KOPT-K1 (cell line): ENCODE measurements around the gene LRRC70.
"Not testable (repeated sequence)": the region's sequence is repeated elsewhere in the genome, so short reads cannot be mapped to it uniquely, and the experiment has no call there.

Source experiments
- H3K27ac ChIP-seq: fragments of 200-600 bp; sonication (generic); 2 replicates; pipeline ENCODE4 v1.5.1; 2016; ENCODE audit warnings: antibody characterized with exemption, mild to moderate bottlenecking, low read depth, low read length; ENCODE audit not compliant: poor library complexity, severe bottlenecking
- H3K36me3 ChIP-seq: fragments of 200-600 bp; sonication (generic); 2 replicates; pipeline ENCODE4 v1.5.1; 2017; ENCODE audit warnings: antibody characterized with exemption, mild to moderate bottlenecking, low read length, moderate library complexity; ENCODE audit not compliant: insufficient read depth
- H3K9me3 ChIP-seq: fragments of 200-600 bp; sonication (generic); 2 replicates; pipeline ENCODE4 v1.5.1; 2017; ENCODE audit warnings: antibody characterized with exemption, low read length, mild to moderate bottlenecking; ENCODE audit not compliant: insufficient read depth, poor library complexity, severe bottlenecking

Gene LRRC70

GRCh38 chr5:62608529-62609511, 30.2 kb downstream of the LRRC70 start:
- Histone ChIP-seq H3K27ac (no peak overlapping the region), H3K9me3 (no peaks in the 10 kb centered on the region), H3K36me3 (peaks cover 24% of the 10 kb centered on the region)

- Histone ChIP-seq H3K9me3 (no peaks in the 10 kb centered on the region), H3K36me3 (peaks cover 15% of the 10 kb centered on the region; the same call in 1 of the 2 replicates), H3K27ac (no peak overlapping the region)
Measured at GRCh38 chr5:62614355-62614754, 35.7 kb downstream of the LRRC70 start.

- peaks cover 10% of the 10 kb centered on the region; the same call in 1 of the 2 replicates for H3K36me3 ChIP-seq
- no peaks in the 10 kb centered on the region for H3K9me3 ChIP-seq
- H3K27ac ChIP-seq = no peak overlapping the region
Measured at GRCh38 chr5:62616615-62617277, 38.1 kb downstream of the LRRC70 start.

DNA sequence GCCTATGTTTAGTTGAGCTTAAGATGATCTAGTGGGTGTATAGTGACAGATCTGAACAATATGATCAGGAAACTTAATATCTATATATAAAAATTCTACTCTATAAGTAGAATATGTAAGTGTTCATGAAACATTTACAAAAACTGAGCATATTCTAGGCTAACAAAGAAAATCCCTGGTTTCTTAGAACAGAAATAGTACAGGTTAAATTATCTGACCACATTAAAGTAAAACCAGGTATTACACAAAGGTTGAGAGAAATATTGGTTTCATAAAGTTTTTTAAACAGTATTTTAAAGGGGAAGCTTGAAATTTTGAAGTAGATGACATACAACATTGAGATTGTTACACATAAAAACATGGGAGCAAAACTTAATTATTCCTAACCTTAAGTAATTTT, 39.3 kb downstream of the LRRC70 start:
- H3K27ac ChIP-seq = no peak overlapping the region
- peaks cover 10% of the 10 kb centered on the region; the same call in 1 of the 2 replicates for H3K36me3 ChIP-seq
- no peaks in the 10 kb centered on the region for H3K9me3 ChIP-seq

DNA sequence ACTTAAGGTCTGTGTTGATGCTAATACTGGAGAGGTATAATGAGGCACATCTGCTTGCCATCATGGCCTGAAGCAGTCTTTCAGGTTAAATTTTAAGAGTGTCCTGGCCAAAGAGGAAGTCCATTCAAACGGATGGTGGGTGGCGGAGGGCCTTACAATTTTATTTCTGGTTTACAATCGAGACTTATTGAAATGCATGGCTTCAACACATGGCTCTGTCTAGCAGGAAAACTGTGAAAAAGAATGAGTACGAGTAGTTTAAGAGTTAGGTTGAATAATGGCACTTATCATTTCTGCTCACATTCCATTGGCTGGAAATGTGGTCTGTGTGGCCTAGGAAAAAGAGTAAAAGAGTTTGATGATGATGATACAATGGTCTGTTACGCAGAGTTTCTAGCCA, 42.1 kb downstream of the LRRC70 start:
- Histone ChIP-seq H3K9me3 (no peaks in the 10 kb centered on the region), H3K27ac (no peak overlapping the region), H3K36me3 (no peaks in the 10 kb centered on the region; the same call in 1 of the 2 replicates)

DNA sequence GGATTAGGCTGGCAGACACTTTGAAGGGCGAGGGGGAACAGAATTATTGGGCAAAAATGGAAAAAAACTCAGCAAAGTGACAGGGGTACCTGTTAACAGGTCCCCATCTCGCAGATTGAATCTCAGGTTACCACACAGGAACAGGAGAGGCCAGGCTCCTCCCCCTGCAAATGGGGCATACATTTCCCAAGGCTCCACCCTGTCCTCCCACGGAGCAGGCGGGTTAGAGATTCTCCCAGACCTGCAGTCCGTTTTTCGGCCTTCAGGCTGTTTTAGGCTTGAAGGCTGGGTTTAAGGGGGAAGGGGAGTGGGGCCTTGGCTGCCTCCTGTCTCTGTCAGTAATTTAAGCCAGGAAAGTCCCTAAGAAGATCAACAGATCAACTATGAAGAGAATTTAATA, 42.7 kb downstream of the LRRC70 start:
- H3K36me3 ChIP-seq = no peaks in the 10 kb centered on the region; the same call in 1 of the 2 replicates
- no peak overlapping the region for H3K27ac ChIP-seq
- no peaks in the 10 kb centered on the region for H3K9me3 ChIP-seq

DNA sequence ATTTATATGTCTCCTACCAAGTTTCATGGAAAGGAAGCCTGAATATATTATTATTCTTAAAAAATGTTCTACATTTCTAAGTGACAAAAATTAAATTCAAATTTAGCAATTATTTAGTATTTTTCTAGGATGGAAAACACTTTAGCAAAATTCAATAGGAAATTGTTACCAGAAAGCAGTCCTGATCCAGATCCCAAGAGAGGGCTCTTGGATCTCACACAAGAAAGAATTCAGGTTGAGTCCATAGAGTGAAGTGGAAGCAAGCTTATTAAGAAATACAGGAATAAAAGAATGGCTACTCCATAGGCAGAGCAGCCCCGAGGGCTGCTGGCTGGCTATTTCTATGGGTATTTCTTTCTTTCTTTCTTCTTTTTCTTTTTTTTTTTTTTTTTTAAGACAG, 44.7 kb downstream of the LRRC70 start:
- H3K9me3 ChIP-seq = no peaks in the 10 kb centered on the region
- no peak overlapping the region for H3K27ac ChIP-seq
- H3K36me3 ChIP-seq = peaks cover 20% of the 10 kb centered on the region

GRCh38 chr5:62624436-62624835, 45.8 kb downstream of the LRRC70 start:
- not testable (repeated sequence) for H3K9me3 ChIP-seq

GRCh38 chr5:62626534-62626933, 47.9 kb downstream of the LRRC70 start:
- peaks cover 42% of the 10 kb centered on the region for H3K36me3 ChIP-seq
- no peak overlapping the region for H3K27ac ChIP-seq
- H3K9me3 ChIP-seq = no peaks in the 10 kb centered on the region

More at GRCh38 chr5:62624436-62624835, 45.8 kb downstream of the LRRC70 start:
- H3K36me3 ChIP-seq = peaks cover 31% of the 10 kb centered on the region
- not testable (repeated sequence) for H3K27ac ChIP-seq

DNA sequence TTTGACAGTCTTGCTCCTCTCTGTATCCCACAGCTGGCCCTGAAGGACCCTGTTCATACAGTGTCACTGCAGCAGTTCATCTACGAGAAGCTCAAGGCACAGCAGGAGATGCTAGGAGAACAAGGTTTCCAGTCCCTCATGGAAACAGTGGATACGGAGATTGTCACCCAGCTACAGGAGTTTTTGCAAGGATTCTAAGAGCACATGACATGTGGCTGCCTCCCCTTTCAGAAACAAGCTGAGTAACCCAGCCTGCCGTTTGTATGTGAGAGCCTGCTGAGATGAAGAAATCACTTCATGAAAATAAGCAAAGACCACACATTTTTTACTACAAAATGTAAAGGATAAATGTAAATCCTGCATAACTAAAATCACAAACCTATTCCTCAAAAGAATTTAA, 48.5 kb downstream of the LRRC70 start:
- Histone ChIP-seq H3K27ac (no peak overlapping the region), H3K9me3 (no peaks in the 10 kb centered on the region), H3K36me3 (peaks cover 42% of the 10 kb centered on the region)

DNA sequence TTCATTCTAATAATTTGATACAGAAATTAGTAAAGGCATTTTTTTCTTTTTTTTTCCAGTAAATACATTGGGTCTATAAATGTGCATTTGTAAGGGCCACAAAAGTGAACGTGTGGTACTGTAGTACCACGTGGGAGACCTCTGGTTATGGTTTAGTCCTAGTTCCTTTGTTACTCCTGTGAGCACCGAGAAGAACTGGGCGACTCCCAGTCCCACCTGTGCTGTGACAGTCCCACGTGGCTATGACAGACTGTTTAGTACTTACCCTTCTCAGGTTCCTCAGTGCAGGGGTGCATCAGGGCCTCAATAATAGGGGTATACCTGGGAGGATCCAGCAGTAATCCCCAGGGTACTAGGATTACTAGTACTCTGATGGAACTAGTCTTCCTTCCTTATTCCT, 49.3 kb downstream of the LRRC70 start:
- no peaks in the 10 kb centered on the region for H3K9me3 ChIP-seq
- H3K36me3 ChIP-seq = peaks cover 42% of the 10 kb centered on the region
- H3K27ac ChIP-seq = no peak overlapping the region
